ENCODE results near the gene KLRC1.
"Not testable (repeated sequence)": the region's sequence is repeated elsewhere in the genome, so short reads cannot be mapped to it uniquely, and the experiment has no call there.

KLRC1 gene

GRCh38 chr12:10409392-10409791, 43.8 kb downstream of the KLRC1 start, which contains the start of gene KLRC4:
KLRC4 (minus strand) TSS chr12:10409757; CDS start chr12:10409575, 182 bp downstream.
- DNase-seq = peak; percentile 59

GRCh38 chr12:10408842-10409241, 44.3 kb downstream of the KLRC1 start:
- no peak for DNase-seq

GRCh38 chr12:10406725-10407124, 46.5 kb downstream of the KLRC1 start:
- no peak for DNase-seq

- DNase-seq = no peak
Measured at GRCh38 chr12:10405294-10405693, 47.9 kb downstream of the KLRC1 start.

GRCh38 chr12:10404798-10405197, 48.4 kb downstream of the KLRC1 start:
- DNase-seq = no peak

GRCh38 chr12:10400829-10401228, 52.3 kb downstream of the KLRC1 start:
- no peak for DNase-seq

- DNase-seq = no peak
Measured at GRCh38 chr12:10398168-10398567, 55.0 kb downstream of the KLRC1 start.

GRCh38 chr12:10397296-10397695, 55.9 kb downstream of the KLRC1 start:
- DNase-seq = peak; percentile 70

GRCh38 chr12:10396176-10396575, 57.0 kb downstream of the KLRC1 start:
- not testable (repeated sequence) for DNase-seq

Data from CD4-positive, alpha-beta T cell treated with Interleukin-17A for 1 hour (primary cell).